GM18526 (cell line): ENCODE results near the gene MTCL1.

Experiments used
- POLR2A ChIP-seq: IDR thresholded peaks from 3 replicates; pipeline ENCODE4 v1.6.1; 2011; ENCODE audit not compliant: insufficient read length; ENCODE audit errors: extremely low read depth

Gene MTCL1

DNA sequence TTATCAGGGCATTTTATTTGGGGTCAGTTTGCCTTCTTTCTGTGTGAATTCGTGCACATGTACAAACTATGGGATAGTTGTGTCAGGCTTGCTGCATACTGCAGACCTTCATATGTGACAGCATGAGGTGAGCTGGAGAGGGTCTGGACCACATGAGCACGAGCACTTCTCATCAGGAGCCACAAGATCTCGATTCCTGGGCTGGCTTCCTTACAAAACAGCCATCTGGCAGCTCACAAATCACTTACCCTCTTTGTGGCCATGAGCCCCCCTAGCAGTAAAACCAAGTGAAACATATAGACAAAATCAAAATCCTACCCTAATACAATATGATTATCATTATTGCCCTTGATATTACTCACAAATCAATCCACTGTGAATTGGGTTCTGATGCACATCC lies 121.2 kb downstream of the MTCL1 start:
- TF ChIP-seq POLR2A = no peak

DNA sequence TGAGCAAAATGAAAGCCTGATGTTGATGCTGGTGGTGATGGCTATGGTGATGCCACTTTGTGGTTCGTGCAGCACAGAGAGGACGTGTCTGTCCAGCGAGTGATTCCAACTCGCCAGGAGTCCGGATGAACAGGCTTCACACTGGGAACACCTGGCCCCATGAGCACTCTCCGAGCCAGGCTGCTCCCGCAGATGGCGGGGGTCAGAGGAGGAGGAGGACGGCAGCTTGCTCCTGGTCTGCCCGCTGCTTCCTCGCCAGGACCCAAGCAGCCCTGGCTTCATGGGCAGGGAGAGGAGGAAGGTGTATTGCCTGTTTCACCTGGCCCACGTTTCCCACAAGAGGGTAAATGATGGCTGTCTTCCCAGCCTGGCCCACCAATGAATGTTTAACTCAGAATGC lies 121.6 kb downstream of the MTCL1 start:
- no peak for TF ChIP-seq POLR2A

DNA sequence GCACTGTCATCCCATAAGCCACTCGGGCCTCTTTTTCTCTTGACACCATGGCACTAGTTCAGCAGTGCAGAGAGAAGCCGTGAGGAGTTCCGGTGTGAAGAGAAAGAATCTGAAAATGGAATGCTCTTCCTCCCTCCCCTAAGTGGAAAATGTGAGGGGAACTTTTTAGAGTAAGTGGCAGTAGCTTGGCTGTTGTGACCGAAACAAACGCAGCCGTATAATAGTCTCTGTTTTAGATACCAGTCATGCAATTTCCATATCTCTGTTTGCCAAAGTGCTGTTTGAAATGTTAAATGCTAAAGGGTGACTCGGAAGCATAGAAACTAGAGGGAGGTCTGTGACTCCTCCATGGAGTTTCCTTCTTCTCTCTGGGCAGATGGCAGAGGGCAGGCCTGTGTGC lies 122.9 kb downstream of the MTCL1 start:
- no peak for TF ChIP-seq POLR2A

DNA sequence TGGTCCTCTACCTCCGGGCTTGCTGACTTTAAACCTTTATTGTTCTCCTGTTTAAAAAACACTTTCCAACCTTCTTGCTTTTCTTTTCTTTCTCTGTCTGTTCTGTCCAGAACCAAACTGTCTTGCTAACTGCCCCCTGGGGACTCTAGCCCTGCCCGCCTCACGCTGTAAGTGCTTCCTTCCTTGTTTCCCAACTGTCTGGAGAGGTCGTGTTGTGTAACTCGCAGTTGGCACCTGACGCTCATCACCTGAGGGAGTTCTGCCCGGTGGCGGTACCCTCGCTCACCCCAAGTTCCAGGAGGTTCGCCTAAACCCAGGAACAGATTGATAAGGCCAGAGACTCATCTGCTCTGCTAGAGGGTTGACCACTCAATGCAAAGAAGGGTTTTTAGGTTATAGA lies 123.4 kb downstream of the MTCL1 start:
- TF ChIP-seq POLR2A = no peak

DNA sequence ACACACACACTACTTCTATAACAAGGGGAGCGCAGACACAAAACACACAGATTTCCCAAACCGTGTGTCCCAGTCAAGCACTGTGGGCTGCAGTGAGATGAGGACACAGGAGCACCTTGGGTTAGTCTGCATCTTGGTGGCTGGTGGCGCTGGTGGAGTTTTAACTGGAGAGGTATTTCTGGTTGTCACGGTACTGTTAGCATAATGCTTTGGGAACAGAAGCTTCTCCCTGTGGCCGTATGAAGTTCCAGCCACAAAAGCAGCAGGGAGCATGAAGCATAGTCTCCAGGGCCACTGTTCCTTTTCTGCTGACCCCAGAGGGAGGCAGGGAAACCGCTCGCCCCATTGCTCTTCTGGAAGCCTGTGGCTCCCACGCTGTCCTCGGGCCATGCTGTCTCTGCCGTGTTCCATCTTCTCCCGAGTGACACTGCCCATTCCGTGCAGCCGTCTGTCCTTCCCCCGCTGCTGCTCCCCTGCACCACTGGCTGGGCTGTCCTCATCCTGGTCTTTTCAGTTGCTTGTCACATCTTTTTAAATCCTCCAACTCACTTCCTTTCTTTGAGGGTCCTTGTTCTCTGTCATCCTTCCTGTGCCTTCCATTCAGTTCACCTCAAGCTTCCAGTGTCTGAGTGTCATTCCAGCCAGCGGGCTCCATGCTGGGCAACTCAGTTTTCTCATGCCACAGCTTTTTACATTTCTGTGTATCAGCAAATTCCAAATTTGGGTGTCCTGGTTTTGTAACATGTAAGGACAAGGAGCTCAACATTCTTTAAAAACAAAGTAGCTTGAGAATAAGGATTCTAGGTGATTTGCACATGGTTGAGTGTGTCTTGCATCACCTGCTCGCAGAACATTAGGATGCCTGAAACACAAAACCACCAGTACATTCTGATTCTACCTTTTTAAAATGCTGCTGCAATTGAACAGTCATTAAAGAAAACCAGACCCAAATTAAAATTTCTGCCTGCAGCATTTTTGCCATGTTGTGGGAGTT lies 125.0 kb downstream of the MTCL1 start:
- no peak for TF ChIP-seq POLR2A

DNA sequence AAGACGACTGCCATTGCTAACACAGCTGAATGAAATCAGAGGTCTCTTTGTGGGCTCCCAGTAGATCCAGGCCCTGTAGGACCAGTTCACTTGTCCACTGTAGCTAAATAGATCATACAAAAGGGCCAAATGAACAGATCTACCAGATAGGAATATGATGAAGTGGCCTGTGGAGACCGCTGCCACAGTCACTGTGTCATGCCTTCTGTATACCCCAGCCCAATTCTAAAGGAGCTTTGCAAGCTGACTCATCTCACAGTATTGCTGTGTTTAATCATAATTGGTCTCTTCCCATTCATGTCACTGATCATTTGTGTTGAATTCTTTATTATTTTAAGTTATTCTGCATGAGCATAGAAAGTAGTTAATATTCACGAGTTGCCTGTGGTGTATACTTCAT lies 125.8 kb downstream of the MTCL1 start:
- TF ChIP-seq POLR2A = no peak

DNA sequence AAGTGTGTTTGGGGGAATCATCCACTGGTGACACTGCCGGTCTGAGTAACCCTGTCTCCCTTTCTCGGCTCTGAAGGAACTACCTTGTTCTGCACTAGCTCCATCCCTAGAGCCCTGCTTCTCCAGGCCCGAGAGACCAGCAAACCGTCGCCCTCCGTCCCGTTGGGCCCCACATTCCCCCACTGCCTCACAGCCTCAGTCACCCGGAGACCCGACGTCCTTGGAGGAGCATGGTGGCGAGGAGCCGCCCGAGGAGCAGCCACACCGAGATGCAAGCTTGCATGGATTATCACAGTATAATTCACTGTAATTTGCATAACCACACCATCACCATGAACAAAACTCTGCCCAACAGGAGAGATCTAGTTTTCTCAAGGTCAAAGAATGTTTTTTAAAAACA lies 126.2 kb downstream of the MTCL1 start:
- no peak for TF ChIP-seq POLR2A

DNA sequence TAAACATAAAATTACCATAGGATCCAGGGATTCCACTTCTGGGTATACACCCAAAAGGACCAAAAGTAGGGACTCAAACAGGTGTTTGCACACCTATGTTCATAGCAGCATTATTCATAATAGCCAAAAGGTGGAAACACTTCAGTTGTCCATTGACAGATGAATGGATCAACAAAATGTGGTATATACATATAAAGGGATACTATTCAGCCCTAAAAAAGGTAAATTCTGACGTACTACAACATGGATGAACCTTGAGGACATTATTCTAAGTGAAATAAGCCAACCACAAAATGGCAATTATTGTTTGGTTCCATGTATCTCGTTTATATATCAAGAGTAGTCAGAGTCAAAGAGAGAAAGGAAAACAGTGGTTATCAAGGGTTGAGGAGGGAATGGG lies 128.1 kb downstream of the MTCL1 start:
- TF ChIP-seq POLR2A = no peak

DNA sequence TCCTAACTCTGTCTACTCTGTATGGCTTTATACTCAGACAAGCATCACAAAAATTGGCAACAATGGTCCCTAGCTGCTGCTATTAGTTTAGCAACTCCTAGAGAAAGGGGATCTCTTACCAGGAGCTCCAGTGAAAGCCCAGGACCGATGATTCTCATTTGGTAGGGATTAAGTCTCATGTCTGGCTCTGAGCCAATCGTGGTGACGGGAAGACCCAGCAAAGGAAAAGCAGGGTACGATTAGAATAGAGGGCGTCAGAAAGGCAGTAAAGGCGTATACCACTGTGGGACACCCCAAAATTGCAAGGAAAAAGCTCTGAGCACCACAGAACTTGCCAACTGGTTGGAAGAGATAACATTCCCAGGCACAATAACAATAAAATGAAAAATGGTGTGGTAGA lies 129.5 kb downstream of the MTCL1 start:
- no peak for TF ChIP-seq POLR2A

DNA sequence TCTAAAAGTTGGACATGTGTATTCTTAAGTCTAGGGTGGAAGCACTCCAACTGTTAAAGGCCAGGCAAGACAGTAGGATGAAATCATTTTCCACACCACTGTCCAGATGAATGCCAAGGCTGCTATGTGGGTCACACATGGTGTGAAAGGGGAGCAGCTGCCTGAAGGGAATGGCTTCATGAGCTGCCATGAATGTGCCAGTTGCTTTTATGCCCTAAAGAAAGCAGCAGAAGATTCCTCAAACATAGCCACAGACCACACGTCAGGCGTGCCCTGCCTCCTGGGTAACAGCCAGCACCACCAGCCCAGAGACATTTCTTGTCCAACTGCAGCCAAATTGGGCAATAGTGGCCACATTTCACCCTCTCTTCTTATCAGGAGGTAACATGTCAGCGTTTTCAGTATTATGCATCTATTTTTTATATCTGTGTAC lies 130.2 kb downstream of the MTCL1 start:
- TF ChIP-seq POLR2A = no peak

DNA sequence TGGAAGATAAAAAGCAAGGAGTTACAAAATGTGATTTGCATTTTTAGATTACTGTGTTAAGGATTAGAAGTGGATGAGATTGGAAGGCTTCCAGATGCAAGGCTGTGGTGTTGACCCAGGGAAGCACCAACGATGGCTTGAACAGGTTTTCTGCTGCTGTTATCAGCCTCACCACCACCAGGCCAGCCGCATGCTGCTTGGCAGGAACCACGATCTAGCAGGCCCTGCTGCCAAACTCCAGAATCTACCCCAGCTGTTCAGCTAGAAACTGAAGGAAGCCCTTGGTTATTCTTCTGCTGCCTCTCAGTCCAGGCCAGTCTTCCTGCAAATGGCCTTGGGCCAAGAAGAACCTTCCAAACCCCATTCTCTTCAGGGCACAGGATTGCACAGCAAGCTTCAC lies 133.9 kb downstream of the MTCL1 start:
- no peak for TF ChIP-seq POLR2A

DNA sequence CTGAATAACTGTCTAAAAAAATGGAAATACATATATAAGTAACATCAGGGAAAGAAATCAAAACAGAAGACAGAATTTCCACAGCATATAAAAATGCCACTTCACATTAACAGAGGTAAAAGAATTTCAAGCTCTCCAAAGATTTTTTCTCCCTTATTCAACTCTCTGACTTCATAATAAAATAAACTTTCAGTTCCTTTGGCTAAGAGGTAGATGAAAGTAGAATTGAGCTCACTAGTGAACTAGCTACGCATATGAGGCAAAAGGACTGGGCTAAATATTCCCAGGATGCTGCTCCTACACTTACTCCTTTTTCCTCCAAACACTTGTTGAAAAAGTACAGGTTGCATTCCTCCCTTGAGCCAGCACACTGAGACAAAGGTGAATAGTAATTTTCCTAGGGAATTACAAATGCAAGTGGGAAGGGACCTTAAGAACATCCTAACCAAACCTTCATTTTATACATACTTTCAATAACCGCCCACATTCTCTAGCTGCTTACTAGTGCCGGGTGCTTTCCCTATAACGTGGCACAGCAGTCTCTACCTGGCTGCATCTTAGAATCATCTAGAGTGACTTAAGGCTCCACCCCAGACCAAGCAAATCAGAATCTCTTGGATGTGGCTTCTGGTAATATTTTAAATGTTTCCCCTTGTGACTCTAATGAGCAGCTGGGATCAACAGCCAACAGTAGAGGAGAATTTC lies 136.6 kb downstream of the MTCL1 start:
- TF ChIP-seq POLR2A = no peak

DNA sequence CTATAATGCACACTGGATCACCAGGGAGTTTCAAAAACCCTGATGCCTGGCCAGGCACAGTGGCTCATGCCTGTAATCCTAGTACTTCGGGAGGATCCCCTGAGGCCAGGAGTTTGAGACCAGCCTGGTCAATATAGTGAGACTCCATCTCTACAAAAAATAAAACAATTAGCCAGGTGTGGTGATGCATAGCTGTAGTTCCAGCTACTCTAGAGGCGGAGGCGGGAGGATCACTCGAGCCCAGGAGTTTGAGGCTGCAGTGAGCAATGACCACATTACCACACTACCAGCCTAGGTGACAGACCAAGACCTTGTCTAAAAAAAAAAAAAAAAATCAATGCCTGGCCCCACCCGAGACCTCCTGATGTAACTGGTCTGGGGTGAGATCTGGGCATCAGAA lies 137.2 kb downstream of the MTCL1 start:
- TF ChIP-seq POLR2A = no peak

DNA sequence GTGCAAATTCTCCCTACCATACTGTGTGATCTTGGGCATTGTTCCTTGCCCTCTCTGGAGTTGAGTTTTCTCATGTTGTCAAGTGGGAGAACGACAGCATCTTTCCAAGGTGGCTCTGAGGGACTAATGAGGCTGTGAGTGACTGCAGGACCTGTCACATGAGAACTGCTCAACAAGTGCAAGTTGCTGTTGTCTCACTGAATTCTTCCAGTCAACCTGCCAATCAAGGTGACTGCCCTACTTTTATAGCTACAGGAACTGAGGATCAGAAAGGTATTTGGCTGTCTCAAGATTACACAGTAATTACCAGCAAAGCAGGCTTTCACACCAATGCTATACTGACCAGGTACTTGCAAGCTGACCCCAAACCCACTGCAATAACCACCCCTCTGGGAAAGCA lies 137.6 kb downstream of the MTCL1 start:
- no peak for TF ChIP-seq POLR2A

DNA sequence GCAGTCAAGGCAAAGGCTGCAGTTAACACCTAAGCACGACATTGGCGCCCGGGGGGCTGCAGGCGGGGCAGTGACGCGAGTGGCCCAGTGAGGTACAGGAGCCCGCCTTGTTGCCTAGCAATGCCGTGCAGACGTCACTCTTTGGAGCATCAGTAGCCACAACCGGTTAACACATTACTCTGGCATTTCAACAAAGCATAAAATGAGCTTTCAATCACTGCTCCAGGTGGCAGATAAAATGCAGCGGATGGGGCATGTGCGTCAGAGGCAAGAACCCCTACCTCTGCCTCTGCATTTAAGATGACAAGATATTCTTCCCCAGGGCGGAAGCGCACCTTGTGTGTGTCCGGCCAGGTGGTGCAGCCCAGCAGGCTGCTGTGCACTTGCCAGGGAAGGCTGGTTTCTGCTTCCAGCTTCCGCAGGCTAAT lies 139.4 kb downstream of the MTCL1 start:
- no peak for TF ChIP-seq POLR2A

DNA sequence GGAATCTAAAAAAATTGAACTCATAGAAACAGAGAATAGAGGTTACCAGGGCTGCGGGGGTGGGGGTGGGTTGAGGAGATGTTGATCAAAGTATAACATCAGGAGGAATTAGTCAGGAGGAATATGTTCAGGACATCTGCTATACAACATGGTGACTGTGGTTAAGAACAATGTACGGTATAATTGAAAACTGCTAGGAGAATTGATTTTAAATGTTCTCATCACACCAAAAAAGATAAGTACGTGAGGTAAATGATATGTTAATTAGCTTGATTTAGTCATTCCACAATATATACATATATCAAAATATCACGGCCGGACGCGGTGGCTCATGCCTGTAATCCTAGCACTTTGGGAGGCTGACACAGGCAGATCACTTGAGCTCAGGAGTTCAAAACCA lies 140.2 kb downstream of the MTCL1 start:
- TF ChIP-seq POLR2A = no peak

DNA sequence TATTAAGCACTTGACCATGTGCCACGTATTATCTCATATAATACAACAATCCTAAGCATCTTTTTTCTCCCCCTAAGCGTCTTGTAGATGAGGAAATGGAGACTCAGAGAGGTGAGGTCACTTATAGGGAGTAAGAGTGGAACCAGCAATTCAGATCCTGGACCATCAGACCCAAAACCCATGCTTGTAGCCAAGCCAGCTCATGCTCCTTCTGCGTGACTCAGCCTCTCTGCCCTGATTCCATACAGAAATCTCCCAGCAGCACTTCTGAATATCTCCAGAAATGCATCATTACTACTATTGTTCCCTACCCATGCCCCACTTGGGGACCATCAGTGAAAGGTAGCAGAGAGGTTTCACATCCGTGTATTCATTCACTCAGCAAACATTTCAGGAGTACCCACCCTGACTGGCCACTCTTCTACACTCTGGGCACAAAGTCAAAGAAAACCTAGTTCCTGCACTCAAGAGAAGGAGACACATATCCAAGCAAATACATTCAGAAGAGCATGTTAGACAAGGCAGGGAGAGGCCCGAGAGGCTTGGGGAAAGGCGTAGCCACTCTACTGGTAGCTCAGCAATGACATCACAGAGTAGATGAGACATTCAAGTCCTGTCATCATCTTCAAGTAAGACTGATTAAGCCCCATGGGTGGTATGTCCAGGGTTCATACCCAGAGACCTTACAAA lies 141.9 kb downstream of the MTCL1 start:
- TF ChIP-seq POLR2A = no peak
